Pons (tissue), 1 donor: ENCODE measurements around the gene TMEM63C.

Experiments used
- DNase-seq: peaks from one replicate; pipeline ENCODE4 v3.0.0-alpha.2; 2016; ENCODE audit warnings: low spot score

TMEM63C gene

DNA sequence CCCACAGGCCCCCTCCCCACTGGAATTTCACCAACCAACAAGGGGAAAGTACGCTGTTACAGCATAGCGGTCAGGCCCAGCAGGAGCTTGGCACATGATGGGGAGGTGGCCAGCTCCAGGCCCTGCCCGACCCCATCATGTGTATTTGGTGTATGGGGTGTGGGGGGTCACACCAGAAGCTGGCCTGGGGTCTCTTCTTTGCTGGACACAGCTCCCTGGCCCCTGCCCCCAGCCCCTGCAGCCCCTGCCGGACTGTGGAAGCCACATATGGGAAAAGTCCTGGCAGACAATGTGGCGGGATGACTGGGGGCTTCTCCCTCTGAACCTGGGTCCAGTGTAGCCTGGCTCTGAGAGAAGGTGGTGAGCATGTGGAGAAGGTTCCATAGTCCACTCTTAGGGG is 77.0 kb downstream of the TMEM63C start:
- no peak for DNase-seq

DNA sequence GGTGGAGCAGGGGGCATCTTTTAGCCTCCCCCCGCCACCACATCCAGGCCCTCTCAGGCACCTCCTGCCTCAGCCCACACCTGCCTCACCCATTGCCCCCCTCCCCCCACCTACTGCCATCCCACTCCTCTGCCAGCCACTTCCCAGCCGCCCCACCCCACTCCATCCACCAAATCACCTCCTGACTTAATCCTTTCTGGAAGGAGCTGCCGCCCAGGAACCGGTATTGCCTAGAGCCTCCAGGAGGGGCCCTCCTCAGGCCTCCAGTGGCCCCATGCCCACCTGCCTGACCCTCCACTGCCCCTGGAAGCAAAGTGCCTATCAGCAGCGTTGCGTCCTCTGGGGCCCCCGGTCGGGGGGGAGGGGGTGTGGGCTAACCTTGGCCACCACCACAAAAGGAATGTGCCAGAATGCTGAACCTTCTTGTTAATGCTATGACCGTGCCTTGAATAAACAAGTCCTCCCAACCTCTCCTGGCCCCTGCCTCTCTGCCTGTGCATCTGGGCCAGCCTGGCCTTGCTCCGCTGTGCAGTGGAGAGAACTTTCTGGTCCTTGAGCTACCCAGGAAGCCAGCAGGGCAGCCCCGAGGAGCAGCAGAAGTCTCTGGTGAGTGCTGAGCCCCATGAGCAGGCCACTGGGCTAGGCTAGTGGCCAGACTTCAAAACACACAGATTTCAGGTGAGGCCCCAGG is 77.6 kb downstream of the TMEM63C start:
- no peak for DNase-seq

DNA sequence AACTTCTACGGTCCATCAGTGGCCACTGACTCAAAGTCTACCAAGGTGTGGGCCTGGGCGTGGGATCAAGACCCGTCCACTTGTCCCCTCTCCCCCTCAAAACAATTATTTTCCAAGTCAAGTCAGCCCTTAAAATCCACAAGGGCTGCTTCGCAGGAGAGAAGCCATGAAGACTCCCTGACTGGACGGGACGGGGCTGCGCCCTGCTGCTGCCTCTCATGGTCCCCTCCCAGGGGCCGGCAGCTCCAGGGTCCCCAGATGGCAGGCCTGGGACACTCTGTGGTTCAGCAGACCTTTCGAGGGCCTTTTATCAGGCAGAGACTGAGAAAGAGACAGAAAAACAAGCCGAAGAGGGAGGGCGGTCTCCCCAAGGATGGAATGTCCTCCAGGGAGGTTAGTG is 78.6 kb downstream of the TMEM63C start:
- no peak for DNase-seq

DNA sequence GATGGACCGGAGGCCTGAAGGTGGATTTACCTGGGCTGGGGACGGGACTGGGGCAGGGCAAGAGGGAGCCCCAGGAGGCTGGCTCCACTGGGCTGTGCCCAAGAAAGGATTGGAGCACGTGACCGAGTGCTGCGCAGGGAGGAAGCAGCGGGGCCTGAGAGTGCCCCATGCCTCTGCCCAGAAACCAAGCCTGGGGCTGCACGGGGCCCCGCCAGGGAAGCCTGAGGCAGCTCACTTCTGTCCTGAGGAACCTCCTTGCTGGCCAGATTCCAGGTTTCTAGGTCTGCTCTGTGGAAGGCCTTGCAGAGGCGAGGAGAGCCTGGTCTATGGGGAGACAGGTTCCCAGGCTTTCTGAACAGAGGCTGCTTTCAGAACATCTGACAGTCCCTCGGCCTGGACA is 79.0 kb downstream of the TMEM63C start:
- peak; percentile 28 for DNase-seq

DNA sequence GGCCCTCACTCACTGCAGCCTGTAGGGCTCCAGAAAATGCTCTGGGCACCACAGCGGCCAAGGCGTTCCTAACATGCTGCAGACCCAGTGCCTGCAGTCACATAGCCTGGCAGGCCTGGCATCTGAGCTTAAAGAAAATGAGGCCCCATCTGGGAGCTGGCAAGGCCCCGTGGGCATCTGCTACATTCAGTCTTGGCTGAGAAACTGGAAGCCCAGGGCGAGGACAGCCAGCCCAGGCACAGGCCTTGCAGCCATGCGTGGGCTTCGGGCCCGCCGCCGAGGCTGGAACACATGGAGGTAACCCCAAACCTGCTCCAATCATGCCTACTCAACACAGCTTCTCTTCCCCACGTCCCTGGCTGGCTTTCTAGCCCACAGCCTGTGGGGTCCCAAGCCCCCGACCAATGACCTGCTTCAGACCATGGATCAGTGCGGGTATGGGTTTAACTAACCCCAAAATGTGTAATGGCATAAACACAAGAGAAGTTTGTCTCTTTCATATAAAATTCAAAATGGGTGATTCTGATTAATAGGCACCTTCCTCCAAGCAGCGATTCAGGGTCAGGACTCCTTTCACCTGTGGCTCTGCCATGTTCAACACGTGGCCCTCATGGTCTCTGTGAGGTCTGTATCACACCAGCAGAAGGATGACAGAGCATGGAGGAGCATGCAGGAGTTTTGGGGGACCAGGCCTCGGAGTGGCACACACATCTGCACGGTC is 83.0 kb downstream of the TMEM63C start:
- DNase-seq: no peak

DNA sequence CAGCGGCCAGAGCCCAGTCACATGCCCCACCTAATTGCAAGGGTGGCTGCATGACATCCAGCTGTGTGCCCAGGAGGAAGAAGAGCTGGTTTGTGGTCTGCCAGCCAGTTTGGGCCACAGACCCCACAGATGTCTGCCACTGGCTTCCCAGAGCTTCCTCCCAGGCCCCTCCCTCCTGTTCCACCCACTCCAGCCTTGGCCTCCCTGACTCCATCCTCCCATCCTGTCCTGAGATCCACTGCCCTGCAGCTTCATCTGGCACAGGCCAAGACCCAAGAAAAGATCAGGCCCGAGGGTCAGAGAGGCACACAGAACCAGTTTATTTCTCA is 83.6 kb downstream of the TMEM63C start:
- no peak for DNase-seq

DNA sequence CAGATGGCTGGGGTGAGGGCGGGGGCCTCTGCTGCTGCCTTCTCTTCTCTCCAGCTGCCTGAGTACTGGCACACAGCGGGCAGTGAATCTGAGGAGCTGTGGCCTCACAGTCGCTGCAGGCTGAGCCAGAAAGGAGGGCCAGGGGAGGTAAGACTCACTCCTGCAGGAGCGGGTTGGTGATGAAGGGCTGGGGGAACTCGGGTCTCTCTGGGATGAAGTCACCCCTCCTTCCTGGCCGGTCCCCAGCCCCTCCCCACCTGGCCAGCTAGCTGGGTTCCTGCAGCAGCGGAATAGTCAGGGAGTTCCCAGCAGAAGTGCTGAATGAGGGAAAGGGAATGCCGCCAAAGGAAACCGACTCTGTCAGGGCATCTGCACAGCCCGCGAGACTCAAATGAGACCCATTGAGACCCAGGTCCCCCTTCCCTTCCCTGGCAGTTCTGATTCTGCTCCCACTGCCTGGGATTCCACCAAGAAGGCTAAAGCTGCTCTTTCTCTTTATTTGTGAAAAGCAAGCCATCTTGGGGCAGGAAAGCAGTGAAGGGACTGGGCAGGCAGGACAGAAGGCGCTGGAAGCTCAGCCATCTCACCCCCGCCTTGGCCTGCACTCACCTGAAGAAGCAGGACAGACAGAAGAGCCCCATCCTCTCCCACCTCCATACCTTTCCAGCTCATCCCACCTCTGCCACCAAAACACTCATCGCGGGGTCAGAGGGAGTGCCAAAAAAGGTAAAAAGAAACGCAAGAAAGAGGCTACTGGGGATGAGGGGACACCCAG is 84.2 kb downstream of the TMEM63C start:
- no peak for DNase-seq

DNA sequence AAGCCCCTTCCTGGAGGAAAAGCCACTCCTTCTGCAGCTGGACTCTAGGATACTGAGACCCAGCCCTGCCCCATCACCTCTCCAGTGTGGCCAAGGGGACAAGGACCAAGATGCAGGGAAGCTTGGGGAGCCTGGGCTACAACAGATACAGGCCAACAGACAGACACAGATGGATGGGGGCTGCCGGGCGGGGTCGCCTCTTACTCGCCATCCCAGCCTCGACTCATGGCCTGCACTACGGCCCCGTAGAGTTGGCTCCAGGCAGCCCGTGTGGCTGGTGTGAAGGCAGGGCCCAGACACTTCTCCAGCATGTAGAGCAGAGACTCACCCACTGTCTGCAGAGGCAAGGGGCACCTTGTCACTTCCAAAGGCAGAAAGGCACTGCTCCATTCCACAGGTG is 84.7 kb downstream of the TMEM63C start:
- DNase-seq: no peak

DNA sequence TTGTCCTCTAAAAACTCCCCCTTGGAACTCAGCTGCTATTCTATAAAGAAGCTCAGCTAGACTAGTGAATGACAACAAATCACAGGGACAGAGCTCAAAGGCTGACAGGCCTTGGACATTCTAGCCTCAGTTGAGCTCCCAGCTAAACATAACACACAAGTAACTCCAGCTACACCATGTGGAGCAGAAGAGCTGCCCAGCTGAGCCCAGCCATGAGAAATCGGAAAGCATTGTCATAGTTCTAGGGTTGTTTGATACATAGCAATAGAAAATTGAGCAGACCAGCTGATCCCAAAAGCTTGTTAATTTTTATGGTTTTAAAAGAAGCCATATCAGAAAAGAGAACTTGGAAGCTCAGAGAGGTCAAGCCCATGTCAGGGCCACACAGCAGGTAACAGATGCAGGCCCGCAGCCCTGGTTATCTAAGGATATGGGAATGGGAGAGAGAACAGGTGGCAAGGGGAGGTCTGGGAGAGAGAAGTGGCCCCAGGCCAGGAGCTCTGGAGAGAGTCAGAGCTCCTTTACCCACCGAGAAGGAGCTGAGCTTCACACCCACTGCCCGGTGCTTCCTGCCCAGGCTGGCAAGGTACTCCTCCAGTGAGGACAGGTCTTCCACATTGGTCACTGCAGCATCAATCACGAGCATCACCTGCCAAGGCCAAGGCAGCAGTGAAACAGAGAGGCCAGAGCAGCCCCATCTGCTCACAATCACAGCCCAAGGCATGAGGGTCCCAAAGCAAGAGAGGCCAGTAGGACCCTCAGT is 86.5 kb downstream of the TMEM63C start:
- DNase-seq: no peak

DNA sequence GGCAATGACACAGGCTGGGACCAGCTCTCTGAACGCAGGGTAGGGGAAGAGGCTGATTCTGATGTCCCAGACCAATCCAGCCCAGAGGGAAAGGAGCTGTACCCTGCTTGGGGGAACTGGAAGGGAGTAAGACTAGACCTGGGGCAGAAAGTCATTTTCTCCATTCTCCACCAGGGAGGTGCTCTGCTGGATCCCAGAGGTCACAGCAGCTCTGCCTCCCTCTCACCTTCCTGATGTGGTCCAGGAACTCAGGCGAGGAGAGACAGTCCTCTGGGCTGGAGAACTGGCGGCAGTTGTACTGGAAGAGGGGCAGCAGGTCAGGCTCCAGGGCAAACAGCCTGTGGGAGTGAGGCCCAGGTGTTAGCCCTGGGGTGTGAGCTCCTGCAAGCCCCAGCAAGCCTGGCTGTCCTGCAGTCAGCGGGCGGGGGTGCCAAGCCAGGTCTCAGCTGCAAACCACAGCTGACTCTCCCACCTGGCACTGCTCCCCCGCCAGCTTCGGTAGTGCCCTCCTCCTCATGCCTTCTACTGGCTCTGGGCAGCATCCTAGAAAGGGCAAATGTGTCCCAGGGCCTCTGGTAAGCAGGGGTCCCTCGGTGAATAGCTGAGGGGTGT is 87.5 kb downstream of the TMEM63C start:
- DNase-seq: no peak

DNA sequence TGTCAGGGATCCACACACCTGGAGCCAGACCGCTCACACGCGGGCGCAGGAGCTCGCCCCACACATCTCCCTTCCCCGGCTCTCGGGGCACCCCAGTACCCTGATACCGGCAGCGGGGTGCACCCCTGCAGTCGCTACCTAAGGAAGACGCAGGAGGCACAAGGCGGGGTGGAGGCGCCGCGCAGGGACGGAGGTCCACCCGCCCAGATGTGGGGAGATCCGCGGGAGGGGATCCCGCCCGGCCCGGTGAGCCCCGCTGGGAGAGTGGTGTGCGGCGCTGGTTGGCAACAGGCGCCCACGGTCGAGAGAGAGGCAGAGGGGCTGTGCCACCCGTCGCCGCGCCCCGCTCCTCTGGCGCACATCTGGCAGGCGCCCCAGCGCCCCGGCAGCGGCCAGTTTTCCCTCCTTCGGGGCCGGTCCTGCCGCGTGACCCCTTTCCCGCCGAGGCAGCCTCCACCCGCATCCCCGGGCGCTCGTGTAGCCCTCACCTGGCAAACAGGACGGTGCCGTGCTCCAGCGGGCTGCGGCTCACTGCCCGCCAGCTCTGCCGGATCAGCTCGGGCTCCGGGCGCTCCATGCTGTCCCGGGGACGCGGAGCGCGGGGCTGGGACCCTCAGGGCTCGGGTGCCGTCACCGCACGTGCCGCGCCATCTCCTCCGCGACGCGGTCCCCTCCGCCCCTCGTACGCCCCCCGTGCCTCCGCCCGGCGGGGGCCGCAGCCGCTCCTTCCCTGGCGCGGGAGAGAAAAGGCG is 88.9 kb downstream of the TMEM63C start:
- DNase-seq: no peak

DNA sequence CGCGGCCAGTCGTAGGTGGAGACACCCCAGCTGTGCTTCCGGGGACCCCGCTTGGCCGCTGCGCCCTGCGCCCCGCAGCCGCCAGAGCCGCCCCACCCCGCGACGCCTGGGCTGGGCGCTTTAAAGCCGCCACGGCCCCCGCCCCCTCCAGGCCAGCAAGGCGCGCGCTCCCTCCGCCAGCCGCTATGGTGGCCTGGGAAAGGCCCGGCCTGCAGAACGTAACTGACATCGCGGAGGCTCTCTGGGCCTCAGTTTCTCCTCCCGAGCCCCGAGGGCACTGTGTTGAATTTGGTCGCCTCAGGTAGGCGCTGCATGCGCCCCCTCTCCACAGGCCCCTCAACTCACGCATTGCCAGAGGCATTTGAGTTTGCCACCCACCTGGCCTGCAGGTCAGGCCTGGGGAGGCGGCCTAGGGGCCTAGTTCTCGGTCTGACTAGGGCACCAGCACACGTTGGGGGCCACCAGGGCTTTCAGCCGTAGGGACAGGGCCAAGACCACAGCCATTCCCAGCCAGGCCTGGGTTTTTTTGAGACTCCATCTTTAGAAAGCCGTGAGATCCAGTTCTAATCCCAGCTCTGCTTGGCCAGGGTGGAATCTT is 89.6 kb downstream of the TMEM63C start, which contains the start of gene NGB:
NGB (minus strand) TSS at position 94 of the 598 bp plus-strand sequence. CDS start 269 bp downstream, outside the sequence.
- no peak for DNase-seq

DNA sequence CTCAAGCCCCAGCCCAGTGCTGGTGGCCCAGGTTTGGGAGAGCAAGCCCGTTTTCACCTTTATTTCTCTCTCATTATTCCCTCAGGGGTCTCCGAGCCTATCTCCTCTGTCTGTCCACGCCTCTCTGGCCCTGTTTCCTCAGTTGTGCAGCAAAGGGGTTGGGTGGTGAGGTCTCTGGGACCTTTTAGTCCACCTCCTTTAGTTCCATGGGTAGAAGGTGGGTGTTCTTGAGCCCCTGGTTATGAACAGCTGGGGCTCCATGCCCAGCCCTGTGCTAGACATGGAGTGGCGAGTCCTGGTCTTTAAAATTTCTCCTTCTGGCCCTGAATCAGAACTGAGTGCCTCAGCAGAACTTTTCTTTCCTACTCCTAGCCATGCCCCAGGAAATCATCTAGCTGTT is 90.7 kb downstream of the TMEM63C start:
- no peak for DNase-seq

DNA sequence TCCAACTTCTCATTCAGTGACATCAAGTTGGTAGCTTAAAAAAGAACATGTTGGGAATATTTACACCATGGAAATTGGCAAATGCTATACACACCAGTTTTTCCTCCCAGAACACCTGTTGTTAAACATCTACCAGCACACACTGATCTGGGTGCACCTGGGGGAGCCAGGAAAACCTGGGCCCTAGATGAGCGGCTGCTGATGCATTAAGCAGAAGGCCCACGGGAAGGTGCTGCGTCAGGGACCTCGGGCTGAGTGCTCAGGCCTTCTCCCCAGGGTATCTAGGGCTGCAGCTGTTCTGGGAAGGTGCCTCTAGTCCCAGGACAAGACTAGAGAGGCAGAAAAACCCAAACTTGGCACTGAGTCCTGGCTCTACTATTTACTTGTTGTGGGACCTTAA is 92.2 kb downstream of the TMEM63C start:
- no peak for DNase-seq

DNA sequence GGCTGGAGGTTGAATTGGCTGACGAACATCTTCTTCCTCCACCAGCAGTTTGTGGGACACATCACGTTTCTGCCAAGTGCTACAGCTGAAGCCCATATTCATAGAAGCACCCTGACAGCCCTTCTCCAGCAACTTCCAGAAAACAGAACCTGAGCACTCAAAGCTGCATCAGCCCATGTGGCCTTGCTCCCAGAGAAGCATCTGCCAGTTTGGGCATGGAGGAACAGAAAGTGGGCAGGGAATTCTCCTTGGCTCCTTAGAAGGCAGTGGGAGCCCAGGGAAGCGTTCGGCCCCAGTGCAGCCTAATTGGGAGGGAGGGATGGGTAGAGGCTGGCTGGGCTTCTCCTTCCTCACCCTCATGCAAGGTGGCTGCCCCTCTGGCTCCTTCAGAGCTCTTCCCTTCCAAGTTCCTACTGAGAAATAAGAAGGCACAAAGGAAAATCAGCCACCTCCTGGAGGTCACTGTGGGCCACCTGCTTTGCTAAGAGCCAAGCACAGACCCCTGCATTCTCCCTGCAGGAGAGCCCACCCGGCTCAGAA is 93.5 kb downstream of the TMEM63C start:
- peak; percentile 31 for DNase-seq

DNA sequence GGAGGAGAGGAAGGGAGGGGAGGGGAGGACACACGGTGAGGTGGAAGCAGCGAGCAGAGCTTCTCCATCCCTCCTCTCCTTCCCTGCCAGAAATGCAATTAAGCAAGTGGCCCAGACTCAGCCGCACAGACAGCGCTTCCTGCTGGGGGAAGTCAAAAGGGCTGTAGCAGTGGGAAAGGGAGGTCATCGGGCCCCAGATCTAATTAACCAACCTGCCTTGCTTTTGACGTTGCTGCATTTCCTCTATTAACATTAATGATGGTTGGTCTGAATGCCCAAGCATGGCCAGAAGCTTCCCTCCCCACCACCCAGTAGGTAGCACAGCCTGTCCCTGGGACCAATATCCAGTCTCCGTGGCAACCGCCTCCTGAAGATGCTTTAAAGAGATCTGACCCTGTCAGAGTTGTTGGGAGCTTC is 94.0 kb downstream of the TMEM63C start:
- no peak for DNase-seq

DNA sequence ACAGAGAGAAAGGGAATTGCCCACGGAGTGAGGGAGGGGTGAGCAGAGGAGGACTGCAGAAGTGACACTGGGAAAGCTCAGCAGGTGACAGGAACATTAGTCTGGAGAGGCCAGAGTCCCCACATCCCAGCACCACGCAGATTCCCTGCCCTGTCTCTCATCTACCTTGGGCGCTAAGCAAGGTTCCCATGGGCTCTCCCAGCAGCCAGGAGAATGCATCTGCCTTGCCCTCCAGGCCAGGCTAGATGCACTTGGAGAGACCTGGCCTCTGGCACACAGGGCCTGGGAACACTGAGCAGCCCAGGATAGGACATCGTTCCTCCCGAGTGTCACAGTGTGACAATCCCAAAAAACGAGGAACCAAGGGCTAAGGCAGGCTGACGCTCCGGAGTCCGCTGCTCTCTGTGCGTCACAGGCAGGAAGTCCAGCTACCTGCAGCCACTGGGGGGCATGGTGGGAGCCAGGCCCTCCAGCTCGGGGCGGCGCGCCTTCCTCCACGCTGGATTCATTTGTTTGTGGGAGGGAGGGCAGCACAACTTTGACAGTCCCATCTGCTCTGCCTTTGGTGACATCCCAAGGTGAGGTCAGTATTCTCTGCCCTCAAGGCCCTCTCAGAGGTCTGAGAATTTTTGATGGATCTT is 94.8 kb downstream of the TMEM63C start:
- no peak for DNase-seq

DNA sequence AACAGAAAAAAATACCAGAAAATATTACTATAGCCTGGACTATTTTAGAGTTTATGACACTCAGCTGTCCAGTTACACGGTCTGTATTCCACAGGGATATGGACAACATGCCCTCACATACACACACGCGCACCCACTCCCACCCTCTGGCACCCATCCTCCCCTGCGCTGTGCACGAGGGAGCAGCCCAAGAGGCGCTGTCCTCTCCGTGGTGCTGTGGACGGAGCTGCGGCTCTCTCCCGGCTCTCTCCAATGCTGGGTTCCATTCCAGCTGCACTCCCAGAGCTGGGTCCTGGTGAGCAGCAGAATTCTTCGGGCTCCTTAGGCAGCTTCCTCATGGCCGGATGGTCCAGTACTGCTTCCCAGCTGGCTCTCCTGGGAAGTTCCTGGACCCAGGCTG is 95.4 kb downstream of the TMEM63C start:
- DNase-seq: no peak

DNA sequence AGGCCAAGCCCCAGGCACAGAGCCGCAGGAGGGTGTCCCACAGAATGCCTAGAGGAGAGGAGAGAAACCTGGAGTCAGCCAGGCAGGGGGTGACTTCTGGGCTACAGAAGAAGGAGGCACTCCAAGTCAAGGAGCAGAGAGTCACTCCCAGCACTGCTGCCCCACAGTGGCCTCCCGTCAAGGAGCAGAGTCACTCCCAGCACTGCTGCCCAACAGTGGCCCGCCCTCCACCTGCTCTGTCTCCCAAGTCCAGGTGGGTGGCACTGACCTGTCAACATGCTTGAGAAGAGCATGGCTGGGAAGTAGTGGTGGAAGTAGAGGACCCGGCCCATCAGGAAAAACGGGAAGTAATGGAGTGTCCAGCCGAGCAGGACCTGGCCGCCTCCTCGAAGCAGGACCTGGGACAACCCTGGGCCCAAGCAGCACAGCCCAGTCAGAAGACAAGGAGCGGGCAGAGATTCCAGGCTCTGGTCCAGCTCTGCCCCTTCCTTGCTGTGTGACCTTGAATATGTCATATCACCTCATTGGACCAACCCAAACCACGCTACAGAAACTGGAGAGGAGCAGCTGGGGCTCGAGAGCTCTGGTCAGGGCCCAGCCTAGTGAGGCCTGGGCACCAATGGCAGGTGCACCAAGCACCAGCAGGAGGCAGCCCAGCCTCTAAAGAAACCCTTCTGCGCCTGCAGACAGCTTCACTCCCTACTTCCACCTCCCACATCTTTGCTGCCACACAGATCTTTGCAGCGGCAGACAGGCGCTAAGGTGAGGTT is 97.0 kb downstream of the TMEM63C start:
- DNase-seq: no peak
